Measurements from ENCODE around the gene DTHD1.

DTHD1 gene

GRCh38 chr4:36269533-36270173 is 11.8 kb upstream of the DTHD1 start:
- DNase-seq (ENCODE audit: low read depth): no peak

GRCh38 chr4:36273276-36273675 is 8.1 kb upstream of the DTHD1 start:
- DNase-seq (ENCODE audit: low read depth): no peak

- DNase-seq (ENCODE audit: low read depth): no peak
Measured at GRCh38 chr4:36274158-36274557, 7.3 kb upstream of the DTHD1 start.

- no peak for DNase-seq (ENCODE audit: low read depth)
Measured at GRCh38 chr4:36277533-36277932, 3.9 kb upstream of the DTHD1 start.

GRCh38 chr4:36278789-36279188 is 2.6 kb upstream of the DTHD1 start:
- no peak for DNase-seq (ENCODE audit: low read depth)

GRCh38 chr4:36280555-36280954 is 861 bp upstream of the DTHD1 start:
- no peak for DNase-seq (ENCODE audit: low read depth)

GRCh38 chr4:36282503-36283030 is 1.2 kb downstream of the DTHD1 start:
- DNase-seq (ENCODE audit: low read depth): no peak

GRCh38 chr4:36283912-36284465 is 2.6 kb downstream of the DTHD1 start:
- no peak for DNase-seq (ENCODE audit: low read depth)

GRCh38 chr4:36285784-36286480 is 4.5 kb downstream of the DTHD1 start:
- peak; percentile 27 for DNase-seq (ENCODE audit: low read depth)

GRCh38 chr4:36286481-36286871 is 5.1 kb downstream of the DTHD1 start:
- DNase-seq (ENCODE audit: low read depth): no peak

GRCh38 chr4:36288731-36289426 is 7.5 kb downstream of the DTHD1 start:
- DNase-seq (ENCODE audit: low read depth): no peak

- DNase-seq (ENCODE audit: low read depth): no peak
Measured at GRCh38 chr4:36290641-36291040, 9.2 kb downstream of the DTHD1 start.

GRCh38 chr4:36292556-36293188 is 11.3 kb downstream of the DTHD1 start:
- no peak for DNase-seq (ENCODE audit: low read depth)

GRCh38 chr4:36301127-36301526 is 19.7 kb downstream of the DTHD1 start:
- no peak for DNase-seq (ENCODE audit: low read depth)

- no peak for DNase-seq (ENCODE audit: low read depth)
Measured at GRCh38 chr4:36303426-36304137, 22.2 kb downstream of the DTHD1 start.

- no peak for DNase-seq (ENCODE audit: low read depth)
Measured at GRCh38 chr4:36304138-36304681, 22.8 kb downstream of the DTHD1 start.

- no peak for DNase-seq (ENCODE audit: low read depth)
Measured at GRCh38 chr4:36308150-36308549, 26.7 kb downstream of the DTHD1 start.

GRCh38 chr4:36310216-36310615 is 28.8 kb downstream of the DTHD1 start:
- no peak for DNase-seq (ENCODE audit: low read depth)

- no peak for DNase-seq (ENCODE audit: low read depth)
Measured at GRCh38 chr4:36310793-36311192, 29.4 kb downstream of the DTHD1 start.

- DNase-seq (ENCODE audit: low read depth): no peak
Measured at GRCh38 chr4:36312511-36312910, 31.1 kb downstream of the DTHD1 start.

GRCh38 chr4:36313301-36313700 is 31.9 kb downstream of the DTHD1 start:
- no peak for DNase-seq (ENCODE audit: low read depth)
